NCI-H1694 (cell line): ENCODE results near the gene INPP5D.
"Not testable (repeated sequence)": the region's sequence is repeated elsewhere in the genome, so short reads cannot be mapped to it uniquely, and the experiment has no call there.

Experiments used
- DNase-seq: peaks from one replicate; lab custom pipeline; 2025; lab: John Stamatoyannopoulos, UW

INPP5D gene

GRCh38 chr2:233032551-233033320, 27.4 kb upstream of the INPP5D start, which contains the start of gene NEU2:
NEU2 (plus strand) TSS chr2:233032672; CDS start chr2:233032672, 0 bp downstream.
- DNase-seq, result no peak

DNA sequence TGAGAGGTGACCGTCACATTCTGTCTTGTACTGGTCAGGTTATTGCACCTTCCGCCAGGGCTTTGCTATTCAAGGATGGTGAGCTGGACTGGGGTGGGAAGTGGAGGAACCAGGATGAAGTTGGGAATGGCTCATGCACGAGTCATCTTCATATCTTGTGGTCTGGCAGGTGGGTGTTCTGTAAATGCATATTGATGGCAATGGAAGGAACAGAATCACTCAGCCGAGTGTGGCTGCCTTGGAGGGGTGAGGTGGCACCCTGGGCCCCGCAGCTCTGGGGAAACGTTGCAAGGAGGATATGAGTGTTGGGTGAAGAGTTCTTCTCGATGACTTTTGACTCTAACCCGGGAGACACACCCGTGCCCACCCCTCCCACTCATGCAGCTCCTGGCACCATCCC, 26.5 kb upstream of the INPP5D start:
- no peak for DNase-seq

DNA sequence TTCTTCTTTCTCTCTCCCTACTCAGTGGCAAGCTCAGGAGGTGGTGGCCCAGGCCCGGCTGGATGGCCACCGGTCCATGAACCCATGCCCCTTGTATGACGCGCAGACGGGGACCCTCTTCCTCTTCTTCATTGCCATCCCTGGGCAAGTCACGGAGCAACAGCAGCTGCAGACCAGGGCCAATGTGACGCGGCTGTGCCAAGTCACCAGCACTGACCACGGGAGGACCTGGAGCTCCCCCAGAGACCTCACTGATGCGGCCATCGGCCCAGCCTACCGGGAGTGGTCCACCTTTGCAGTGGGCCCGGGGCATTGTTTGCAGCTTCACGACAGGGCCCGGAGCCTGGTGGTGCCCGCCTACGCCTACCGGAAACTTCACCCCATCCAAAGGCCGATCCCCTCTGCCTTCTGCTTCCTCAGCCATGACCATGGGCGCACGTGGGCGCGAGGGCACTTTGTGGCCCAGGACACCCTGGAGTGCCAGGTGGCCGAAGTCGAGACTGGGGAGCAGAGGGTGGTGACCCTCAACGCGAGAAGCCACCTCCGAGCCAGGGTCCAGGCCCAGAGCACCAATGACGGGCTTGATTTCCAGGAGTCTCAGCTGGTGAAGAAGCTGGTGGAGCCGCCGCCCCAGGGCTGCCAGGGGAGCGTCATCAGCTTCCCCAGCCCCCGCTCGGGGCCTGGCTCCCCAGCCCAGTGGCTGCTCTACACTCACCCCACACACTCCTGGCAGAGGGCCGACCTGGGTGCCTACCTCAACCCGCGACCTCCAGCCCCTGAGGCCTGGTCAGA, 25.9 kb upstream of the INPP5D start:
- no peak for DNase-seq

- no peak for DNase-seq
Observed at GRCh38 chr2:233035426-233036161, 24.5 kb upstream of the INPP5D start.

- DNase-seq, result no peak
Observed at GRCh38 chr2:233036162-233036838, 23.8 kb upstream of the INPP5D start.

GRCh38 chr2:233037078-233037477, 23.1 kb upstream of the INPP5D start:
- no peak for DNase-seq

DNA sequence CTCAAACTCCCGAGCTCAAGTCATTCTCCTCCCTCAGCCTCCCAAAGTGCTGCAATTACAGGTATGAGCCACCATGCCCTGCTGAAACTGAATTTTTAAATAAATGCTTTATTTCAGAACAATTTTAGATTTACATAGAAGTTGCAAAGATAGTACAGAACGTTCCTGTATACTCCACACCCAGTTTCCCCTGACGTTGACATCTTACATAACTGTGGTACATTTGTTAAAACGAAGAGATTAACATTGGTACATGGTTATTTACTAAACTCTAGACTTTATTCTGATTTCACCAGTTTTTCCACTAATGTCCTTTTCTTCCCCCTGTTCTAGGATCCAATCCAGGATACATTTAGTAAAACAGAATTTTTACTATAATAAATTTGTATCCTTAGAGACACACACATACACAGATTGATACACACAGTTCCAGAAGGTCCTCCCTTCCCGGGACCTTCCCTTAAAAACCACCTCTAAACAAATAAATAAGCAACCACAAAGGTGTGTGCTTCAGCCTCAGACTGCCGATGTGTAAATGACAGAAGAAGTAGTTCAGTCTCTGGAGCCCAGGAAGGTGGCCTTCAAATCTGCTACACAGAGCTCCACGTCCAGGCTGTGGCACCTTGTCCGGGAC, 20.8 kb upstream of the INPP5D start:
- no peak for DNase-seq

- no peak for DNase-seq
Observed at GRCh38 chr2:233039846-233040530, 20.2 kb upstream of the INPP5D start.

DNA sequence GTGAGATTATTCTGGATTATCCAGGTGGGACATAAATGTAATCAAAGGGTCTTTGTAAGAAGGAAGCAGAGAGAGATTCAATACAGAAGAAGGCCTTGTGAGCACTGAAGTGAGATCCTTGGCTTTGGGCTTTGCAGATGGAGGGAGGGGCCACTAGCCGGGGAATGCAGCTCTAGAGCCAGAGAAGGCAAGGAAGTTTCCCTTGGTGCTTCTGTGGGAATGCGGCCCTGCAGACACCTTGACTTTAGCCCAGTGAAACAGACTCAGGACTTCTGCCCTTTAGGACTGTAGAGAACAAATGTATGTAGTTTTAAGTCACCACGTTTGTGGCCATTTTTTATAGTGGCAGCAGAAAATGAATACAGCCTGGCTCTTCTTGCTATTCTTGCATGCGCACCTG, 19.6 kb upstream of the INPP5D start:
- no peak for DNase-seq

- no peak for DNase-seq
Observed at GRCh38 chr2:233041722-233042323, 18.3 kb upstream of the INPP5D start.

DNA sequence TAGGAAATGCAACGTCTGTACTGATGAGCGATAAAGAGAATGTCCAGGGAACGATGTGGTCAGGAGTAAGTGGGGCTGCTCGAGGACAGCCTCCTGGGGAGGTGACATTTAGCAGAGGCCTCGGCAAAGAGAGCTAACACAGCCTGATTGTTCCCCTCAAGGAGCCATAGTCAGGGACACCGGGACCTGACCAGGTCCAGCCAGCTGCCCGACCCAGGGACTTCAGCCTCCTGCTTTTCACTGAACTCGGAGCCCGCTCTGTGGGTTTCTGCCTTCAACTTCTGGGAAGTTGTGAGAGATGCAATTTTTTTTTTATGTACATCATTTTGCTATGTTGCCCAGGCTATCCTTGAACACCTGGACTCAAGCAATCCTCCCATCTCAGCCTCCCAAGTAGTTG, 17.6 kb upstream of the INPP5D start:
- DNase-seq, result no peak

- no peak for DNase-seq
Observed at GRCh38 chr2:233044974-233045605, 15.1 kb upstream of the INPP5D start.

DNA sequence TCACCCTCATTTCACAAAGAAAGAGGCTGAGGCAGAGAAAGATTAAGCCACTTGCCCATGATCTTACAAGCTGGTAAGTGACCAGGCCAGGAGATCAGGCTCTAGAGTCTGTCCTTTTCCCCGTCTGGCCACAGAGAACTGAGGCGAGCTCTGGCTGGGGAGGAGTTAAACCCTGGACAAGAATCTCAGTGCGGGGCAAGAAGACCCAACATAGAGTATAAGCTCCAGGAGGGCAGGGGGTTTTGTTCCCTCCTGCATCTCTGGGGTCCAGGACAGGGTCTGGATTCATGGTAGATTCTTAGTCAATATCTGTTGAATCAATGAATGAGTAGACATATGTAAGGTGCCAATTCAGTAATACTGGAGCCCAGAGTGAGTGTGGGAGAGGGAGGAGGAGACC, 12.9 kb upstream of the INPP5D start:
- DNase-seq, result no peak

GRCh38 chr2:233047667-233048066, 12.5 kb upstream of the INPP5D start:
- no peak for DNase-seq

GRCh38 chr2:233048569-233049193, 11.5 kb upstream of the INPP5D start:
- DNase-seq, result no peak

DNA sequence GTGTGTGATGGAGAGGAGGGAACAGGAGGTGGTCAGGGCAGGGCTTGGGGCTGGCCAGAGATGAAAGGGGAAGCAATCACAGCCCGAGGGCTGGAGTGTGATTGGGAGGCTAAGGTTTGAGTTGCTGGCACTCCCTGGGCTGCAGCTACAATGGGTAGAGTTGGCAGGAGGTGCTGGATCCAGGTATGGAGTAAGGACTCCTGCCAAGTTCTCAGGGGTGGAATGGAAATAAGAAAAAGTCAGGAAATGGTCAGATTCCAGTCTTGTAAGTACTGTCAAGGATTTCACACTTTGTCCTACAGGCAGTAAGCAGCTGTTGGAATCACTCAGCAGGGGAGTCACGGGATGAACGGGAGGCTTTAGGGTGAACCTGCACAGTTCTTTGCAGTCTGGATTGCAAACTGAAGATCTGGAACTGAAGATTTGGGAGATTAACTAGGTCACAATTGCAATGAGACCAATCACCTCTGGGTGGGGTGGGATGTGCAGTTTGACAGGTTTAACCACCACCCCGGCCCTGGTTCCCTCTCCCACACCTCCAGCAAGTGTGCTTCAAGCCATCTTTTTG, 10.9 kb upstream of the INPP5D start:
- DNase-seq, result no peak

GRCh38 chr2:233051241-233052149, 8.6 kb upstream of the INPP5D start:
- DNase-seq, result no peak

GRCh38 chr2:233052517-233052916, 7.6 kb upstream of the INPP5D start:
- not testable (repeated sequence) for DNase-seq
